NCI-H748 (cell line): ENCODE data around the gene CCSER1.
"Not testable (repeated sequence)": the region's sequence is repeated elsewhere in the genome, so short reads cannot be mapped to it uniquely, and the experiment has no call there.

Experiments used
- DNase-seq: peaks from one replicate; lab custom pipeline; 2025; ENCODE audit not compliant: unreplicated experiment; lab: John Stamatoyannopoulos, UW

The CCSER1 gene

DNA sequence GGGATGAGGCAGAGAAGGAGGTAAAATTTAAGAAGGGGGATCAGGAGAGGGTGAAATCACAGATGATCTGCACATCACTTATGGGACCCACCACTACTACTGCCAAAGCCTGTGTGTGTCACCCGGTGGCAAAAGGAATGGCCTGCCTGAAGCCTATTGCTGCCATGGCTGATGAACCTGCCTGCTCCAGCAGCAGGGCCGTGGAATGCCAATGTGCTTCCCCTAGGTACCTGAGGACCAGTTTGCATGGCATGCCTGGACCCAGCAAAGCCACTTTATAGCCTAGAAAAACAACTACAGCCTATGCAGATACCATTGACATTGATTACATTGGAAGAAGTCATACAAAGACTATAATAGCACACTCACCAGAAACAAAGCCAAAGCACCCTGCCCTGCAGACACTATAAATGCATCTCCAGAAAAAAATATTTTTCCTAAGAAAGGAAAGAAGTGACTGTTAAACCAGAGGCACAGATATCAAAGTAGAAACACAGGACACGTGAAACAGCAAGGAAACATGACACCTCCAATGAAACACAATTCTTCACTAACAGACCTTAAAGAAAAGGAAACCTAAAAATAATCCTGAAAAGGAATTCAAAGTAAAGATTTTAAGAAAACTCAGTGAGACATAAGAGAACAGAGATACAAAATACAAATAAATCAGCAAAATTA lies 1495.9 kb downstream of the CCSER1 start:
- no peak for DNase-seq

DNA sequence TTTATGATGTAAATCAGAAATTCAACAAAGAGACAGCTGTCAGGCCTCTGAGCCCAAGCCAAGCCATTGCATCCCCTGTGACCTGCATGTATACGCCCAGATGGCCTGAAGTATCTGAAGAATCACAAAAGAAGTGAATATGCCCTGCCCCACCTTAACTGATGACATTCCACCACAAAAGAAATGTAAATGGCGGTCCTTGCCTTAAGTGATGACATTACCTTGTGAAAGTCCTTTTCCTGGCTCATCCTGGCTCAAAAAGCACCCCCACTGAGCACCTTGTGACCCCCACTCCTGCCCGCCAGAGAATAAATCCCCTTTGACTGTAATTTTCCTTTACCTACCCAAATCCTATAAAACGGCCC lies 1496.4 kb downstream of the CCSER1 start:
- DNase-seq: not testable (repeated sequence)

DNA sequence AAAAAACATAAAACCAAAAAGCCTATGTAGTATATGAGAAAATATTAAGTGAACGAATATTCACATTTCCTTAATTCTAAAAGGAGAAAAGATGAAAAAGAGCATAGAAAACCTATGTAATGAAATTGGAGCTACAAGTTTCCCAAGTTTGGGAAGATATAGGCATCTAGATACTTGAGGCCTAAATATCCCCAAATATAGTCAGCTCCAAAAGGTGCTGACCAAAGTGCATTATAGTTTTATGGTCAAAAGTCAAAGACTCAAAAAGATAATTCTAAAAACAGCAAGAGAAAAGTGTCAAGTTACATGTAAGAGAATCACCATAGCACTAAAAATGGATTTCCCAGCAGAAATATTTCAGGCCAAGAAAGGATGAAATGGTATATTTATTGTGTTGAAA lies 1502.9 kb downstream of the CCSER1 start:
- no peak for DNase-seq

DNA sequence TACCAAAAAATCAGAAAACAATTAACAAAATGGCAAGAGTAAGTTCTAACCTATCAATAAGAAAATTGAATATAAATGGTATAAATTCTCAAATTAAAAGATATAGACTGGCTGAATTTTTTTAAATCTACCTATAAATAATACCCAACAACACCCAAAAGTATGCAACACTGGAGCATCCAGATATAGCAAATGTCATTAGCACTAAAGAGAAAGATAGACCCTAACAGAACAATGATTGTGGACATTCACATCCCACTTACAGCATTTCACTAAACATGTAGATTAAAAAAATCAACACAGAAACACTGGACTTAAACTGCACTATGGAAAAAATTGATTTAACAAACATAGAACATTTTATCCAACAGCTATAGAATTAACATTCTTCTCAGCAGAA lies 1503.6 kb downstream of the CCSER1 start:
- no peak for DNase-seq

- no peak for DNase-seq
Measured at GRCh38 chr4:91631335-91631734, 1504.1 kb downstream of the CCSER1 start.

DNA sequence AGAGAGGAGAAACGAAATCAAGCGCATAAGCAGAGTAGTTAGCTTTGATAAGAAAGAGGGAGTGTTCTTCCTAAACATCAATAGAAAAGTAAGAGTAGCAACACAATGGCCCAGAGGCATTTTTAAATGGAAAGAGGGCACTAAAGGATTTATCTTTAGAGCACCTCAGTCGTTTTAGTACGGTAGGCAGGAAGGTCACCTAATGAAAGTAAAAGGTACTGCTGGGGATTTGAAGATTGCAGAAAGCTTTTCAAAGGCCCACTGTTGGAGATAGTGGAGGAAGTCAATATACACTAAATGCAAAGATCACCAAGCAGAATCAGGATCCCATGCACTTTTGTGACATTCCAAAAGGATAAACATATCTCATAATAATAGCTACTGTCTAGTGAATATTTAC lies 1508.9 kb downstream of the CCSER1 start:
- no peak for DNase-seq
